22Rv1 (cell line): Measurements from ENCODE around the gene COG3.

Experiments
- H3K27ac ChIP-seq: fragments of 450-650 bp; 2 replicates; pipeline ENCODE4 v1.5.1; 2017
- ZFX ChIP-seq: fragments of 450-650 bp; IDR thresholded peaks from 2 replicates; pipeline ENCODE4 v1.6.1; 2017; ENCODE audit warnings: antibody characterized with exemption, borderline replicate concordance
- TF ChIP-seq, protein P1 (sequence below): fragments of 450-650 bp; IDR thresholded peaks from 2 replicates; pipeline ENCODE4 v1.5.1; 2017; ENCODE audit warnings: mild to moderate bottlenecking

Gene COG3

DNA sequence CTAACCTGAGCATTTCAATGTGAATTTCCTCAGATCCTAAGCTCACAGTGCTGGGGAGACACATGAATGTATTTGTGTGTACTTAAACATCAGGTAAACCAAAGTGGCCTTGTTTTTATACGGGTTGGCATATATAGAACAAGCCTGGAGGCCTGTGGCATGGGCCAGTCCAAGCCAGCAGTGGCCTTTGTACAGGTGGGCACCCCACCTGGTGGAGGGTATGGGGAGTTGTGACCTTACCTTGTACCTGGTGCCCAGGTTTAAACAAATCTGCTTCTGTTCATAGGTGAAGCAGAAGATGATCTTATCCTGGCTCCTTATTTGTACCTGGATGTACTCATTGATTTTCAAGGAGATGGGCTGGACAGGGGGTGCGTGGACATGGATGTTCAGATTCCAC, 79.8 kb downstream of the COG3 start:
- no peak overlapping the region for H3K27ac ChIP-seq
- TF ChIP-seq, protein P1, sequence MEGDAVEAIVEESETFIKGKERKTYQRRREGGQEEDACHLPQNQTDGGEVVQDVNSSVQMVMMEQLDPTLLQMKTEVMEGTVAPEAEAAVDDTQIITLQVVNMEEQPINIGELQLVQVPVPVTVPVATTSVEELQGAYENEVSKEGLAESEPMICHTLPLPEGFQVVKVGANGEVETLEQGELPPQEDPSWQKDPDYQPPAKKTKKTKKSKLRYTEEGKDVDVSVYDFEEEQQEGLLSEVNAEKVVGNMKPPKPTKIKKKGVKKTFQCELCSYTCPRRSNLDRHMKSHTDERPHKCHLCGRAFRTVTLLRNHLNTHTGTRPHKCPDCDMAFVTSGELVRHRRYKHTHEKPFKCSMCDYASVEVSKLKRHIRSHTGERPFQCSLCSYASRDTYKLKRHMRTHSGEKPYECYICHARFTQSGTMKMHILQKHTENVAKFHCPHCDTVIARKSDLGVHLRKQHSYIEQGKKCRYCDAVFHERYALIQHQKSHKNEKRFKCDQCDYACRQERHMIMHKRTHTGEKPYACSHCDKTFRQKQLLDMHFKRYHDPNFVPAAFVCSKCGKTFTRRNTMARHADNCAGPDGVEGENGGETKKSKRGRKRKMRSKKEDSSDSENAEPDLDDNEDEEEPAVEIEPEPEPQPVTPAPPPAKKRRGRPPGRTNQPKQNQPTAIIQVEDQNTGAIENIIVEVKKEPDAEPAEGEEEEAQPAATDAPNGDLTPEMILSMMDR: no peak
- no peak for TF ChIP-seq ZFX

DNA sequence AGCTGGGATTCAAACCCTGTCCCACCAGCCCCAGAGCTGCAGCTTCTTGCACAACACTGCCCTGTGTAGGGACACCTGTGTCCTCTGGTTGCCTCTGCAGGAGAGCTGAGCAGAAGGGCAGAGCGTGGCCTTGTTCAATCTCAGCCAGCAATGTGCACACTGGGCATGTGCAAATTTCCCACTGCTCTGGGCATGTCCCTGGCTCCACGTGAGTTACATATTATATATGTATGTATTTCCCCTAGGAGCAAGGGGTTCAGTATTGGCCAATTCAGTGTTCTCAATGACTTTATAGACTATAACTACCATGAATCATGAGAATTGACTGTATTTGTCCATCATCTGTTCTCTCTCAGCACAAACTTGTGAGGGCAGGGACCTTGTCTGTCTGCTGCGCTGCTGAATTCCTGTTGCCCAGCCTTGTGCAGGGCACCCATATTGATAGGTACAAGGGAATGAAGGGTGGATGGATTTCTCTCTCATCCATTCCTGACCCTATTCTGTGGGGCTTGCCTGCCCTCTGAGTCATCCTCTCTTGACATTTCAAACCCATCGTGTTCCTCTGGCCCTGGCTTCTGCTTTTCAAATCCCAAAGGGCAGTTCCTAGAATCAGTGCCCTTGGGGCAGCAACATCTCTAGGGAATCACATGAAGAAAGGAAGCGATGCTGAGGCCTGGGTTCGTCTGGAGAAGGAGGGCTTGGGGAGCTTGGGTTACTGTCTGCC, 81.1 kb downstream of the COG3 start:
- TF ChIP-seq, protein P1: no peak
- TF ChIP-seq ZFX: no peak
- H3K27ac ChIP-seq: no peak overlapping the region

DNA sequence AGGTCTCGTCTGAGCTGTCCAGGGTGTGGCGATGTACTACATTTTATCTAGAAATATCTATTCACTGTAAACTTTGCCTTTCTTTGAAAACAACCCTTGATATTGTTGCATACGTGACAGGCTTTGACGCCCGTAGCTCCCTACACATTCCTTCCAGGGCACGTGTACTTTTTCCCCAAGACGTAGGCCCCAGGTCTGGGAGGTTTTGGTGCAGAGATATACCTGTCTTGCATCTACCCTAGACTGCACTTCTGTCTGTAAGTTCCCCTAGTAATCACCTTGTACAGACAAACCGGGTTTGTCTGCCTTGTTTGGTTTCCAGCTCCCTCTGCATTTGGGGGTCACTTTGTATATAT, 81.6 kb downstream of the COG3 start:
- H3K27ac ChIP-seq: no peak overlapping the region
- TF ChIP-seq, protein P1: no peak
- no peak for TF ChIP-seq ZFX

DNA sequence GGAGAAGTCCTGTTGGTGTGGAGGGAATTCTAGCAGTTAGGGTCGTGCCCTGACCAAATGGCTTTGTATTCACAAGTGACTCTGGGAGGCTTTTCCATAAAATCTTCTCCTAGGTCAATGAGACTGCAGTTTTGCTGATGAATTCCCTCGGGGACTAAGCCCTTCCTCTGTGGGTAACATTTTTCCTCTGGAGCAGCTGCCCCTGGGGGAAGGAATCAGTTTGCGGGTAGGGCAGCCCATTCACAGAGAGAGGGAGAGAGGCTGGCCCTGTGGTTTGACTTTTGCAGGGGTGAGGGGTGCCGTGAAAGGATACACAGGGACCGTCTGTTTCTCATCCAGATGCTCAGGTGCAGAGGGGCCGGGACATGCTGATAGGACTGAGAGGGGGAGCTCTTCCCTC, 83.5 kb downstream of the COG3 start:
- no peak overlapping the region for H3K27ac ChIP-seq
- TF ChIP-seq, protein P1: no peak
- no peak for TF ChIP-seq ZFX

DNA sequence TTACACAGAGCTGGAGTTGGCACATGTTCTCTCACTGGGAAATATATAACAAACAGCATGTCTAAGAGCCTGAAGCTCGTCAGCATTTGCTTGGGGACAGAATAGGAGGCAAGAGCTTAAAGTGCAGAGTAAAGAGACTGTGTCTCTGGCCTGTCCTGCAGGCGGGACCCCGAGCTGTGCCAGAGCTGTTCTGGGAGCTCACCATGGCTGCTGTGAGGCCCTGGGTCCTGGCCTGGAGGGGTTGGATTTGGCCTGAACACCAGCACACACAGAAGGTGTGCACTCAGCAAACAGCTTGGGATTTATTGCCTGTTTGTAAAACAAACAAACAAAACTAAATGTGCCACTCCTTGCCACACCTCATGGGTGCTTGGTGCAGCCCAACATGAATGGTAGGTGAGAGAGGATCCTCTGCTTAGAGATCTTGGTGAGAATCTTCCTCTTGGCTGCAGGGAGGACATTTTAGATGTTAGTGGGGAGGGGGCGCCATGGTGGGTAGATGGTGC, 89.9 kb downstream of the COG3 start:
- H3K27ac ChIP-seq: no peak overlapping the region
- TF ChIP-seq, protein P1: no peak
- TF ChIP-seq ZFX: no peak

DNA sequence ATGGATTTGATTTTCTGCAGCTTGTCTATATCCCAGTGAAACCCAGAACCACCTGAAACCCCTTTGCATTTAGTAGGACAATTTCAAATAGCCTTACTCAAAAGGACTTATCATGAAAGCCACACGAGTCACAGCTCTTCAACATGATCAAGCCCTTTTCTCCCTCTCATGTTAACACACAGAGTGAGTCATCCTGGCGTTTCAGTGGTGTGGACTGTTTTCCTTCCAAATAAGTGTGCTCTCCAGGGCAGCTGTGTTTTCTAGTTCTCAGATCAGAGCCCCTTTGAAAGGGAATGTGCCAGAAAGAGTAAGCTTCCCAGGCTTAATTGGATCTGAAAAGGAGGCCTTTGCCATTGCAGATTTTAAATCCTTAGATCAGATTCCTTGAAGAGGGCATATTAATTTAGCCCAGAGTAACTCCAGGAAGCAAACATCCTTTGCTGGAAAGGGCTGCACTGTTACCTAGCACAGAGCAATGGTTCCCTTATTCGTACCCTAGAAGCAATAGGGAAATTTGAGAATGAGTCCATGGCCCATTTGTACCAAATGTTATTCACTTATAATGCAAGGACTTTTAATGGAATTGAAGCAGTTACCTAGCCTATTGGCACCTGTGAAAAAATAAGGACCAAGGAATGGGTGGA, 99.5 kb downstream of the COG3 start:
- H3K27ac ChIP-seq: no peak overlapping the region

More for the DNA sequence above, 99.5 kb downstream of the COG3 start:
- TF ChIP-seq ZFX: no peak
- TF ChIP-seq, protein P1: no peak
